ENCODE results near the gene SNCA. TPM values are rescaled to one million over a fixed set of nuclear protein-coding genes. Genes with fewer than 3 reads are reported as not detected.

SNCA gene
- total RNA-seq: 69.5 TPM

GRCh38 chr4:89836897-89837384, at the start of gene SNCA:
Gene SNCA, minus strand, starts transcription at chr4:89837161. Its CDS starts 1,494 bp downstream, at chr4:89835667.

Other genes with a start within 250 kb of the SNCA start
- 3.8 TPM for gene MMRN1, start 57.7 kb upstream of the SNCA start, total RNA-seq